CD4-positive, alpha-beta T cell treated with Interleukin-15 for 1 hour (primary cell): ENCODE measurements around the gene LUZP2.

ENCODE experiments used
- DNase-seq: peaks from one replicate; pipeline ENCODE4 v3.0.0-alpha.2; 2020

LUZP2 gene

GRCh38 chr11:24496736-24497725, at the start of gene LUZP2:
Gene LUZP2, plus strand, starts transcription at chr11:24497053.
- no peak for DNase-seq

GRCh38 chr11:24453129-24453718, 43.6 kb upstream of the LUZP2 start:
- DNase-seq = no peak

- DNase-seq = no peak
Observed at GRCh38 chr11:24457985-24458384, 38.9 kb upstream of the LUZP2 start.

- DNase-seq = no peak
Observed at GRCh38 chr11:24470431-24470830, 26.4 kb upstream of the LUZP2 start.

GRCh38 chr11:24471084-24471483, 25.8 kb upstream of the LUZP2 start:
- DNase-seq = no peak

- DNase-seq = no peak
Observed at GRCh38 chr11:24478718-24479117, 18.1 kb upstream of the LUZP2 start.

GRCh38 chr11:24489477-24489876, 7.4 kb upstream of the LUZP2 start:
- no peak for DNase-seq

GRCh38 chr11:24496386-24496735, 492 bp upstream of the LUZP2 start:
- no peak for DNase-seq

- DNase-seq = no peak
Observed at GRCh38 chr11:24497831-24498230, 978 bp downstream of the LUZP2 start.

GRCh38 chr11:24502425-24502824, 5.6 kb downstream of the LUZP2 start:
- DNase-seq = no peak

- no peak for DNase-seq
Observed at GRCh38 chr11:24509114-24509513, 12.3 kb downstream of the LUZP2 start.

- DNase-seq = no peak
Observed at GRCh38 chr11:24511511-24511910, 14.7 kb downstream of the LUZP2 start.

GRCh38 chr11:24513479-24514218, 16.8 kb downstream of the LUZP2 start:
- no peak for DNase-seq

- DNase-seq = no peak
Observed at GRCh38 chr11:24514219-24514594, 17.4 kb downstream of the LUZP2 start.

GRCh38 chr11:24515632-24516031, 18.8 kb downstream of the LUZP2 start:
- no peak for DNase-seq

- no peak for DNase-seq
Observed at GRCh38 chr11:24516638-24517037, 19.8 kb downstream of the LUZP2 start.

GRCh38 chr11:24521601-24522000, 24.7 kb downstream of the LUZP2 start:
- DNase-seq = no peak

- DNase-seq = no peak
Observed at GRCh38 chr11:24524156-24524555, 27.3 kb downstream of the LUZP2 start.

- no peak for DNase-seq
Observed at GRCh38 chr11:24531528-24531927, 34.7 kb downstream of the LUZP2 start.

GRCh38 chr11:24543771-24544170, 46.9 kb downstream of the LUZP2 start:
- DNase-seq = no peak

- DNase-seq = no peak
Observed at GRCh38 chr11:24556693-24557092, 59.8 kb downstream of the LUZP2 start.

- DNase-seq = no peak
Observed at GRCh38 chr11:24559315-24559714, 62.5 kb downstream of the LUZP2 start.

- no peak for DNase-seq
Observed at GRCh38 chr11:24560324-24560723, 63.5 kb downstream of the LUZP2 start.

GRCh38 chr11:24567380-24567779, 70.5 kb downstream of the LUZP2 start:
- DNase-seq = no peak
